KMS-11 (cell line): ENCODE results near the gene LRRC37A3.
"Not testable (repeated sequence)": the region's sequence is repeated elsewhere in the genome, so short reads cannot be mapped to it uniquely, and the experiment has no call there.

ENCODE experiments used
- H2AFZ ChIP-seq: fragments of 200-600 bp; sonication (generic); 2 replicates; pipeline ENCODE4 v1.6.1; 2016; ENCODE audit warnings: antibody characterized with exemption, mixed run types, low read depth
- H3K27ac ChIP-seq: fragments of 200-600 bp; sonication (generic); 2 replicates; pipeline ENCODE4 v1.6.1; 2016; ENCODE audit warnings: mild to moderate bottlenecking, mixed run types
- H3K27me3 ChIP-seq: fragments of 200-600 bp; sonication (generic); 2 replicates; pipeline ENCODE4 v1.6.1; 2017; ENCODE audit warnings: mild to moderate bottlenecking, low read depth, mixed run types, moderate library complexity; ENCODE audit not compliant: insufficient read depth
- H3K36me3 ChIP-seq: fragments of 200-600 bp; sonication (generic); 2 replicates; pipeline ENCODE4 v1.6.1; 2017; ENCODE audit warnings: mild to moderate bottlenecking, mixed run types; ENCODE audit not compliant: insufficient read depth
- H3K4me1 ChIP-seq: fragments of 200-600 bp; sonication (generic); 2 replicates; pipeline ENCODE4 v1.6.1; 2016; ENCODE audit warnings: mild to moderate bottlenecking, low read depth, mixed run types; ENCODE audit not compliant: poor library complexity, severe bottlenecking
- H3K4me2 ChIP-seq: fragments of 200-600 bp; sonication (generic); 2 replicates; pipeline ENCODE4 v1.7.0; 2016; ENCODE audit warnings: mild to moderate bottlenecking, mixed run types
- H3K4me3 ChIP-seq: fragments of 200-600 bp; sonication (generic); IDR thresholded peaks from 2 replicates; pipeline ENCODE4 v1.6.1; 2017; ENCODE audit warnings: low read depth, low read length, mixed read lengths; ENCODE audit not compliant: insufficient read depth
- H3K79me2 ChIP-seq: fragments of 200-600 bp; sonication (generic); 2 replicates; pipeline ENCODE4 v1.6.1; 2016; ENCODE audit warnings: low read depth, mixed run types; ENCODE audit not compliant: insufficient read depth
- H3K9ac ChIP-seq: fragments of 200-600 bp; sonication (generic); 2 replicates; pipeline ENCODE4 v1.6.1; 2016; ENCODE audit warnings: mild to moderate bottlenecking, mixed run types
- H4K20me1 ChIP-seq: fragments of 200-600 bp; sonication (generic); 2 replicates; pipeline ENCODE4 v1.6.1; 2016; ENCODE audit warnings: mild to moderate bottlenecking, mixed run types; ENCODE audit not compliant: insufficient read depth
- TF ChIP-seq, protein P1 (sequence below): fragments of 200-600 bp; sonication (generic); conservative IDR thresholded peaks from 2 replicates; pipeline ENCODE4 v1.6.1; 2017; ENCODE audit warnings: low read depth, mild to moderate bottlenecking, antibody characterized with exemption, low read length, moderate library complexity, mixed read lengths

LRRC37A3 gene

DNA sequence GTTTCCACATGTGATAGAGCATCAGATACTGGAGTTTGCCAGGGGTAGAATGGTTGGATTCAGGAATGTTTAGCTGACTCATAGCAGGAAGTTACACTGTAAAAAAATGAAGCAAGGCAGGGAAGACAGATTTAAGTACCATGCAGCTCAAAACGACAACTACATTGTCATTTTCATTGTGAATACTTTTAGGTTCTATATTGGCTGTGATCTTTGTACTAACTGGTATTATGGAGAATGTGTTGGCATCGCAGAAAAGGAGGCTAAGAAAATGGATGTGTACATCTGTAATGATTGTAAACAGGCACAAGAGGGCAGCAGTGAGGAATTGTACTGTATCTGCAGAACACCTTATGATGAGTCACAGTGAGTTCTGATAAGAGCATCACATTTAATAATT, 8.2 kb upstream of the LRRC37A3 start:
- TF ChIP-seq, protein P1, sequence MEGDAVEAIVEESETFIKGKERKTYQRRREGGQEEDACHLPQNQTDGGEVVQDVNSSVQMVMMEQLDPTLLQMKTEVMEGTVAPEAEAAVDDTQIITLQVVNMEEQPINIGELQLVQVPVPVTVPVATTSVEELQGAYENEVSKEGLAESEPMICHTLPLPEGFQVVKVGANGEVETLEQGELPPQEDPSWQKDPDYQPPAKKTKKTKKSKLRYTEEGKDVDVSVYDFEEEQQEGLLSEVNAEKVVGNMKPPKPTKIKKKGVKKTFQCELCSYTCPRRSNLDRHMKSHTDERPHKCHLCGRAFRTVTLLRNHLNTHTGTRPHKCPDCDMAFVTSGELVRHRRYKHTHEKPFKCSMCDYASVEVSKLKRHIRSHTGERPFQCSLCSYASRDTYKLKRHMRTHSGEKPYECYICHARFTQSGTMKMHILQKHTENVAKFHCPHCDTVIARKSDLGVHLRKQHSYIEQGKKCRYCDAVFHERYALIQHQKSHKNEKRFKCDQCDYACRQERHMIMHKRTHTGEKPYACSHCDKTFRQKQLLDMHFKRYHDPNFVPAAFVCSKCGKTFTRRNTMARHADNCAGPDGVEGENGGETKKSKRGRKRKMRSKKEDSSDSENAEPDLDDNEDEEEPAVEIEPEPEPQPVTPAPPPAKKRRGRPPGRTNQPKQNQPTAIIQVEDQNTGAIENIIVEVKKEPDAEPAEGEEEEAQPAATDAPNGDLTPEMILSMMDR, result peak; percentile 53; the same call in 1 of the 2 replicates
- not testable (repeated sequence) for H3K79me2 ChIP-seq, H3K9ac ChIP-seq, H3K4me3 ChIP-seq, H3K36me3 ChIP-seq, H4K20me1 ChIP-seq, H3K27me3 ChIP-seq, H3K4me1 ChIP-seq
- peak overlapping the region; percentile 23; the same call in 1 of the 2 replicates for H3K27ac ChIP-seq
- H3K4me2 ChIP-seq, result peak overlapping the region; percentile 22; the same call in 1 of the 2 replicates
- peak overlapping the region; percentile 70 for H2AFZ ChIP-seq

DNA sequence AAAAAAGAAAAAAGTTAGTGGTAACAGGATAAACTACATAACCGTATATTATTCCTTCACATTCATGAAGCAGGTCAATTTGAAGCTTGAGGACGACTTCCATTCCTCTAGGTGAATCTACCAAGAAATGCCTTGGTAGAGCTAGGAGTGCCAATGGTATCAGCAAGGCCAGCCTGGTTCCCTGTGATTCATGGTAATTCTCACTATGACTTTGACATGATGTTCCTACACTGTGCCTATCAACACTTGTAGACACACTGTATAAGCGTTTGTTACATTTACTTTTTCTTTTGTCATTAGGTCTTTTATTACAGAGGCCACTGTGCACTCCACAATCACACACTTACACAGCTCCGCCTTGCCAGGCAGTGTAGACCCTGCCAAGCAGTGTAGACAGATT, 7.2 kb upstream of the LRRC37A3 start:
- not testable (repeated sequence) for H3K4me1 ChIP-seq, H3K36me3 ChIP-seq, H3K79me2 ChIP-seq, H4K20me1 ChIP-seq, H3K9ac ChIP-seq, H3K27ac ChIP-seq, H3K27me3 ChIP-seq, H3K4me3 ChIP-seq, H2AFZ ChIP-seq, H3K4me2 ChIP-seq

DNA sequence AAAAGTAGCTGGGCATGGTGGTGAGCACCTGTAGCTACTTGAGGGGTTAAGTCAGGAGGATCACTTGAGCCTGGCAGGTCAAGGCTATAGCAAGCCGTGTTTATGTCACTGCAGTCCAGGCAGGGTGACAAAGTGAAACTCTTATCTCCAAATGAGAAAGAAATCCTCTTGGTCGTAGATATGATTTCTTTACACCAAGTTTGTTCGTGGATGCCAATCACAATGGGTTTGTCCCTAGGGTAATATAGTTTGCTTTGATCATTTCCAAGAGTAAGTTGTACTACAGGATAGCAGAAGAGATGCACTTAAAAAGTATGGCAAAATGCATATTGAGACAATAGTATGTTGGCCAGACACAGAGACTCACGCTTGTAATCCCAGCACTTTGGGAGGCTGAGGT, 6.0 kb upstream of the LRRC37A3 start:
- not testable (repeated sequence) for H3K4me1 ChIP-seq, H3K4me2 ChIP-seq, H4K20me1 ChIP-seq, H3K79me2 ChIP-seq, H3K27me3 ChIP-seq, H3K9ac ChIP-seq, H3K4me3 ChIP-seq, H3K36me3 ChIP-seq, H2AFZ ChIP-seq, H3K27ac ChIP-seq

DNA sequence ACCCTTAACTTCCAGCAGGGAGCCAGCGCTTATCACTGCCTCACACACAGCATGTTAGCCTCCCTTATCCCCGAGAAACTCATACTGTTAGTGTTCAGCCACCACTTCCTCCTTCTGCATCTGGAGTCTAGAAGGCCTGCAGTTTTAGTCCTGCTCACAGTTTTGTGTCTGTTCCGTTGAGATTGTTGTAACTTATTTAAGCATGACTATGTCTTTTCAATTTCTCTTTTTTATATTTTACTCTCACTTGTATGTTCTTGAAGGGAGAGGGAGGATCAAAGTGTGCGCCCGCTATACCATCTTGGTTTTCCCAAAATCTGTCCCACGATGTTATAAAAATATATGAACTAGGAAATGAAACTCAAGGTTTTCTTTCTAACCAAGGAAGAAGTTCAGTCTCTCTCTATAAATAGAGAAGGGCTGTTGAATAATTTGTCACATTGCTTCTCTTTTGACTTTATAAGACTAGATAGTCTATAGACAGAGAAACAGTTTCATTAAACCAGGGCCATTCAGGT, 3.8 kb upstream of the LRRC37A3 start:
- not testable (repeated sequence) for H3K36me3 ChIP-seq, H3K4me1 ChIP-seq, H3K9ac ChIP-seq, H3K27ac ChIP-seq, H3K79me2 ChIP-seq, H4K20me1 ChIP-seq, H3K4me2 ChIP-seq, H2AFZ ChIP-seq, H3K4me3 ChIP-seq, H3K27me3 ChIP-seq

DNA sequence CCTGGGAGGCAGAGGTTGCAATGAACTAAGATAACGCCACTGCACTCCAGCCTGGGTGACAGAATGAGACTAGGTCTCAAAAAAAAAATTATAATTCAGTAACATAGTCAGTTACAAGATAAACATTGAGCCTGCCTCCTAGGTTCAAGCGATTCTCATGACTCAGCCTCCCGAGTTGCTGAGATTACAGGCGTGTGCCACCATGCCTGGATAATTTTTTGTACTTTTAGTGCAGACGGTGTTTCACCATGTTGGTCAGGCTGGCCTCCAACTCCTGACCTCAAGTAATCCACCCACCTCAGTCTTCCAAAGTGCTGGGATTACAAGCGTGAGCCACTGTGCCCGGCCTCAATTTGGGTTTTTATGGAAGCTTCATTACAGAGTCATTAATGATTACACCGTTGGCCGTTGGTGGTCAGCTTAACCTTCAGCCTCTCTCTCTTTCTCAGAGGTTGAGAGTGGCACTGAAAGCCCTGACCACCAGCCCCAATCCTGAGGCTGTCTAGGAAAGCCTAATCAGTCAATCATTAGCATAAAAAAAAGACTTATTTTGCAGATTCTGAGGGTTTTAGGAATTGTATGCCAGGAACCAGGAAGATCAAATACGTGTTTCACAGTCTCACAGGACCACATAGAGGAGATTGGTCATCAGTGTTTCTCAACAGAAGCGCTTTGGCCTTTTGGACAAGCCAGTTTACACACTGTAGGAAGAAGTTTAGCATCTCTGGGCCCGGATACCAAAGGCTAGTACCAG, 1.3 kb upstream of the LRRC37A3 start:
- no peaks in the 10 kb centered on the region for H4K20me1 ChIP-seq
- no peaks in the 10 kb centered on the region for H3K36me3 ChIP-seq
- TF ChIP-seq, protein P1, result no peak
- no peaks in the 10 kb centered on the region for H3K79me2 ChIP-seq
- H2AFZ ChIP-seq, result peak overlapping the region; percentile 73; the same call in 1 of the 2 replicates
- H3K9ac ChIP-seq, result no peak overlapping the region
- H3K4me1 ChIP-seq, result peaks cover 6% of the 10 kb centered on the region
- no peak overlapping the region for H3K4me3 ChIP-seq
- no peak overlapping the region for H3K27ac ChIP-seq
- no peaks in the 10 kb centered on the region for H3K27me3 ChIP-seq
- H3K4me2 ChIP-seq, result peak overlapping the region; percentile 83; the same call in 1 of the 2 replicates

DNA sequence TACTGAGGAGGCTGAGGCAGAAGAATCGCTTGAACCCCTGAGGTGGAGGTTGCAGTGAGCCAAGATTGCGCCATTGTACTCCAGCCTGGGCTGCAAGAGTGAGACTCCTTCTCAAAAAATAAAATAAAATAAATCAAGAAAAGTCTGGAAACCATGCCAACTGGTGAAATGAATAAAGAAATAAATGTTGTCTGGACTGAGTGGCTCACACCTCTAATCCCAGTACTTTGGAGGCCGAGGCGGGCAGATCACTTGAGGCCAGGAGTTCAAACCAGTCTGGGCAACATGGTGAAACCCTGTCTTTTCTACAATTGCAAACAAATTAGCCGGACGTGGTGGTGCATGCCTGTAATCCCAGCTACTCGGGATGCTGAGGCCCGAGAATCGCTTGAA, 744 bp upstream of the LRRC37A3 start:
- Histone ChIP-seq H3K4me2 (peak overlapping the region; percentile 83), H3K4me1 (peaks cover 6% of the 10 kb centered on the region), H3K4me3 (no peak overlapping the region), H2AFZ (peak overlapping the region; percentile 73), H3K27me3 (no peaks in the 10 kb centered on the region), H3K9ac (peak overlapping the region; percentile 97), H3K36me3 (no peaks in the 10 kb centered on the region), H4K20me1 (no peaks in the 10 kb centered on the region), H3K79me2 (no peaks in the 10 kb centered on the region), H3K27ac (peak overlapping the region; percentile 94)
- TF ChIP-seq, protein P1, result no peak

DNA sequence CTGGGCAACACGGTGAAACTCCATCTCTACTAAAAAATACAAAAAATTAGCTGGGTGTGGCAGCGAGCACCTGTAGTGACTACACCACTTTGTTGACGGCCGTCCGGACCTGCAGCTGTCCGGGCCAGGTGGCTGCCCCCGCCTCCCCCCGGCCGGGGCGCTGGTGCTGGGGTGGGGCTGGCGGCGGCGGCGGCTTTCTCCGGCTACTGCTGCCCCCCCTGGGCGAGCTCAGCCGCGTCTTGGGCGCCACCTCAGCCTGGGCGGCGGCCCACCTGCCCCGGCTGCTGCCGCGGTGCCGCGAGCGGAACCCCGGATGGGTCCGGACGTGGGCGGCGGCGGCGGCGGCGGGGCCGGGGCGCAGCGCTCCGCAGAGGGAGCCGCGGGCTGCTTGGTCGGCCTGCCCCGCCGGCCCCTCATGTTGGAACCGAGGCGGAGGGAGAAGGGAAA, 413 bp downstream of the LRRC37A3 start:
- not testable (repeated sequence) for H3K79me2 ChIP-seq, H3K4me3 ChIP-seq, H3K36me3 ChIP-seq, H3K27me3 ChIP-seq, H4K20me1 ChIP-seq, H3K4me1 ChIP-seq
- peak overlapping the region; percentile 94 for H3K27ac ChIP-seq
- H2AFZ ChIP-seq, result peak overlapping the region; percentile 73
- peak overlapping the region; percentile 97 for H3K9ac ChIP-seq
- peak overlapping the region; percentile 83 for H3K4me2 ChIP-seq

DNA sequence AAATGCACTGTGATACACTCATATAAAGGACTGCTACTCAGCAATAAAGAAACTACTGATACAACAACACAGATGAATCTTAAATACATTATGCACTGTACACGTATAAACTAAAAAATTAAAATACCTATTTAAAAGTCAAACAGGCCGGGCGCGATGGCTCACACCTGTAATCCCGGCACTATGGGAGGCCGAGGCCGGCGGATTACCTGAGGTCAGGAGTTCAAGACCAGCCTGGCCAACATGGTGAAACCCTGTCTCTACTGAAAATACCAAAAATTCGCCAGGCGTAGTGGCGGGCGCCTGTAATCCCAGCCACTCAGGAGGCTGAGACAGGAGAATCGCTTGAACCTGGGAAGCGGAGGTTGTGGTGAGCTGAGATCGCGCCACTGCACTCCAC, 1.7 kb downstream of the LRRC37A3 start:
- H4K20me1 ChIP-seq, H3K9ac ChIP-seq, H3K4me3 ChIP-seq, H3K4me2 ChIP-seq, H3K36me3 ChIP-seq, H3K27me3 ChIP-seq, H3K4me1 ChIP-seq, H3K27ac ChIP-seq, H2AFZ ChIP-seq, H3K79me2 ChIP-seq: not testable (repeated sequence)
